HG03159 (cell line): ENCODE results near the gene GPR25.

Source experiments
- ATAC-seq: cut with Tn5 transposase; IDR thresholded peaks from one replicate; pipeline ENCODE4 v1.9.1; 2021; ENCODE audit warnings: mild to moderate bottlenecking, moderate library complexity; ENCODE audit not compliant: unreplicated experiment

GPR25 gene, protein sequence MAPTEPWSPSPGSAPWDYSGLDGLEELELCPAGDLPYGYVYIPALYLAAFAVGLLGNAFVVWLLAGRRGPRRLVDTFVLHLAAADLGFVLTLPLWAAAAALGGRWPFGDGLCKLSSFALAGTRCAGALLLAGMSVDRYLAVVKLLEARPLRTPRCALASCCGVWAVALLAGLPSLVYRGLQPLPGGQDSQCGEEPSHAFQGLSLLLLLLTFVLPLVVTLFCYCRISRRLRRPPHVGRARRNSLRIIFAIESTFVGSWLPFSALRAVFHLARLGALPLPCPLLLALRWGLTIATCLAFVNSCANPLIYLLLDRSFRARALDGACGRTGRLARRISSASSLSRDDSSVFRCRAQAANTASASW

DNA sequence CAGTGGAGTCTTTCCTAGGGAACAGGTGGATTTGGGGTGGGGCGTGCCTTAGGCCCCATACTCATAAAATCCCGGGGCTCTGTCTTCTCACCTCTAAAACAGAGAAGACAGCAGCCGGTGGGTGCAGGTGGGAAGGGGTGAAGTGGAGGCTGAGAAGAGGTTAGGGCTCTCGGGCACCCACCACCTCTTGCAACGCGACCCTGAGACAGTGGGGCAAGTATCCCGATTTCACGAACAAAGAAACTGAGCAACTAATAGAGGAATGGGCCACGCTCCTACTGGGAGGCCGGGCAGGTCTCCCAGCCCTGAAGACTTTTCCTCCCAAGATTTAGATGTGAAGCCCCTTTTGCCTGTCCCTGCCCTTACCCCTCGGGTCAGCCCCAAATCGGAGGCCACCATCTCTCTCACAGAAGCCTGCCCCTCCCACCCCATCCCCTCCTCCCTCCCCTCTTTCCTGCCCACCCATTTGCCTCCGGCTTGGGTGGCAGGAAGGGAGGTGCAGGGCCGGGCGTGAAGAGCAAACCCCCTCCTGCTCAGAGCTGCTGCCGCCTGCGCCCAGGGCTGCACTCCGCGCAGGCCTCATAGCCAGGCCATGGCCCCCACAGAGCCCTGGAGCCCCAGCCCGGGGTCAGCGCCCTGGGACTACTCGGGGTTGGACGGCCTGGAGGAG is at the start of gene GPR25:
Gene GPR25 (plus strand): TSS at position 536 of the 670 bp plus-strand sequence. CDS start 57 bp downstream, at position 593.
- no peak for ATAC-seq

GRCh38 chr1:200831091-200831490 is 41.7 kb upstream of the GPR25 start:
- ATAC-seq: no peak

GRCh38 chr1:200834383-200834782 is 38.4 kb upstream of the GPR25 start:
- no peak for ATAC-seq

DNA sequence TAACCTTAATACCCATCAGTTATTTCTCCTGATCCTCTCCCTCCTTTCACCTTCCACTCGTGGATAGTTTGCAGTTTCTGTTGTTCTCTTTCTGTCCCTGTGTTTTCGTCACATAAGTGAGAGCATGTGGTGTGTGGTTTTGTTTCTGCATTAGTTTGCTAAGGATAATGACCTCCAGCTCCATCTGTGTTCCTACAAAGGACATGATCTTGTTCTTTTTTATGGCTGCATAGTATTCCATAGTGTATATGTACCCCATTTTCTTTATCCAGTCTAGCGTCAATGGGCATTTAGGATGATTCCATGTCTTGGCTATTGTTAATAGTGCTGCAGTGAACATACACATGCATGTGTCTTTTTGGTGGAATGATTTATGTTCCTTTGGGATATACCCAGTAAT is 36.6 kb upstream of the GPR25 start:
- ATAC-seq: no peak

GRCh38 chr1:200837931-200838571 is 34.7 kb upstream of the GPR25 start:
- no peak for ATAC-seq

DNA sequence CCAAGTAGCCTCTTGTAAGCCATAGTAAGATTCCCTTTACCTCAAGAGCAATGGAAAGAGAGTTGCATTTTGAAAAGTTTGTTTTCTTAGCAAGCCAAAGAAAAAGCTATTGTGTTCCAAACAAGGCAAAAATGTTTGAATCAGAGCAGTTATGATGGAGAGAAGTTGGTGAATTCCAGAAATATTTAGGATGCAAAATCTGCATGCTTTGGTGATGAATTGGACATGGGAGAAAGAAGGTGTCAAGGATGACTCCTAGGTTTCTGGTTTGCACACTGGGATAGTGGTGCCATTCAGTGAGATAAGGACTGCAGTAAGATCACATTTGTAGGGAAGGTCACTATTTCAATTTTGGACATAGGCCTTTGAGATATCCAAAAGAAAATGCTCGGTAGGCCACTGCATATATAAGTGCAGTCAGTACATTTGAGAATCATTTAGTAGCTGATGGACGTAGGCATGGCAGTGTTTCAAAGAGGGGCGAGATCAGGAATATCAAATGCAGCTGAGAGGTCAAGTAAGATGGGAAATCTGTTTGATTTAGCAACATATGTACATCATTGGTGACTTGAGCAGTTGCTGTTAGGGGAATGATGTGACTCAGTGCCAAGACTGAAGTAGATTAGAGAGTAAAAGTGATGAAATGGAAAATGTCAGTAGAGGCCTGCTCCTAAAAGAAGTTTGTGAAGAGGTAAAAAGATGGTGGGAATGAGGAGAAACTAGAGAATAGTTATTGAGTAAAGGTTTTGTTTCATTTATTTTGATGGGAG is 33.9 kb upstream of the GPR25 start:
- no peak for ATAC-seq

DNA sequence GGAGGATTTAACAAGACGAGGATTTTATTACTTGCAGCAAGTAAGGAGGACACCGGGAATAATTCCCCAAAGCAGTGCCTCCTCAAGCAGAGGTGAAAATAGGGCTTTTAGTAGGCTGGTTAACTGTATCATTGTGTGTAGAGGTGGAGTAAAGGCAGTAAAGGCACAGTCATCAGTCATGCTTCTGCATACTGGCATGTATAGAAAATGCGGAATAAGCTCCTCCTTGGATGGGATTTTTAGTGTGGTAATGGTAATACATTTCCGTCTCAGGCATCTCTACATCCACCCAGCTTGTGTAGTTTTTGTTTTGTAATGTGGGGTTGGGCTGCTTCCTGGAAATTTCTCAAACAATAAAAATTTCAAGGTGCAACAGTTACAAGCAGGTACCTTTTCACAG is 27.4 kb upstream of the GPR25 start:
- no peak for ATAC-seq

DNA sequence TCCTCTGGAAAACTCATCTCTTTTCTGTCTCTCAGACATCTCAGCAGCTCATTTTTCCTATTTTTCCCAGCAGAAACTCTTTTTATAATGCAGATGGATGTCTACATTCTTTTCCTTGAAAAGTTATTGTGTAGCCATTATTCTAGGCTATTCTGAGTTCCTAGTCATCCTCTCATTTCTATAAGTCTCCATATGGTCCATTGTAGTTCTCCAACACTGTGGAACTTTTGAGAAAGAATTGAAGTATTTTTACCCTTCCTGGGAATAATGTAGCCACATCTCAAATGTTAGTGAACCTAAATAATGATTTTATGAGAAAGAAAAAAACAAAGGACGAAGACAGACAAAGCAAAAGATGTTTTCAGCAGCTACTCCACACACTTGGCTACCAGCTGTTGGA is 26.4 kb upstream of the GPR25 start:
- no peak for ATAC-seq

DNA sequence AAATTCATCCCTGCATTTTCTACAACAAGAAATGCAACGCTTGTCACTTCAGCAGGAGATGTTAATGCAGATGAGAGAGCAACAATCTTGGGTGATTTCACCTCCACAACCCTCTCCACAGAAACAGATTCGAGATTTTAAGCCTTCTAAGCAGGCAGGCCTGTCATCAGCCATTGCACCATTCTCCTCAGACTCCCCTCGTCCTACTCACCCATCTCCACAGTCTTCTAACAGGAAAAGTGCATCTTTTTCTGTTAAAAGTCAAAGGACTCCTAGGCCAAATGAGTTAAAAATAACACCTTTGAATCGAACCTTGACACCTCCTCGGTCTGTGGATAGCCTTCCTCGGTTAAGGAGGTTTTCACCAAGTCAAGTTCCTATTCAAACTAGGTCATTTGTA is 23.4 kb upstream of the GPR25 start:
- no peak for ATAC-seq

DNA sequence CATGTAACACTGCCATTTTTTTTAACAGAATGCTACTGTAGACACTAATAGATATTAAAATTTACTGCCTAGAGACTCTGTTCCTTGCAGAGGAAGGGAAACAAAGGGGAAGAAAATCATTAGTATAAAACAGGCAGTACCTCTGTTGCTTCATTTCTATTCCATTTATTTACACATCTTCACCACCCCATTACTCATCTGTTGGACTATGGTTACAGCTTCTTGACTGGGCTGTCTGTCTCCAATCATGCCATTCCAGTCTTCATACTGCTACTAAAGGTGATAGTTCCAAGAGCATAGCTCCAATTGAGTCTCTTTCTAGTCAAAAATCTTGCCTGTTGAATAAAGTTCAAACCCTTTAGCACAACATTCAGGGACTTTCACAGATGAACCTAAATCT is 22.2 kb upstream of the GPR25 start:
- ATAC-seq: no peak

- no peak for ATAC-seq
Measured at GRCh38 chr1:200856716-200857357, 15.9 kb upstream of the GPR25 start.

DNA sequence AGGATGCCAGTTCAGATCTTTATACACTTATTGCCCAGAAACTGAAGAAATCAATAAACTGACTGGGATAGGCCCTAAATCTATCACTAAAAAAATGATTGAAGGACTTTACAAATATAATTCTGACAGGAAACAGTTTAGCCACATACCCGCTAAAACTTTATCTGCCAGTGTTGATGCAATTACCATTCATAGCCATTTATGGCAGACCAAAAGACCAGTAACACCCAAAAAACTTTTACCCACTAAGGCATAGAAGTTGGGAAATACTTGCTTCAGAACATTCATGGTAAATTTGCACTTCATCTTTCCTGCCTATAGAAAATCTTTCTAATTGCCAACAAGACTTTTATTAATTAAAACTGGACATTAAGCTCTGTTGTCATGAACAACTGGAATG is 15.0 kb upstream of the GPR25 start:
- no peak for ATAC-seq

DNA sequence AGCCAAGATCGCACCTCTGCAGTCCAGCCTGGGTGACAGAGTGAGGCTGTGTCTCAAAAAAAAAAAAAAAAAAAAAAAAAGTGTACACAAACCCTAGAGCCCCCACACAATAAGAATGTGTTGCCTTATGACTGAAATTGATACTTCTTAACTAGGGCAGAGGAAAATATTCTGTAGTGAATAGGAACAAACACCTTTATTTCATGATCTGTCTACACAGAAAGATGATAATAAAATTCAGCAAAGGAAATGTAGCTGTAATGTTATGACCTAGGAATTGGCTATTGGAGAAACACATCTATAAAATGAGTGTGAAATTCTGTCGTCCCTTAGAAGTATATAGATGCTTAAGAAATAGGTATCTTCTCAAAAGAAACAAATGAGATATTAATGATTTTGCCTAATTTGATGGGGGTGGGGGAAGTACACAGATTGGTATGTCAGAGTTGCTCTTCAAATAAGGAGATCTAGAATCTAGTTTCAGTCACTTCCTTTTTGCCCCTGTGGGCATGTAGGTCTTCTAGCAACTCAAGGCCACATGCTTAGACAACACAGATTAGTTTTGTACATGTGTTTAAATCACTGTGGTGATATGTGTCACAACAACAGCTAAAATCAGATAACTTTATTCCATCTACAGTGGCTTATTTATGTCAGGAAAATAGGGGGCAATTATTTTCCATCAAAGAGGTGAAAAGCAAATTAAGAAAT is 10.7 kb upstream of the GPR25 start:
- no peak for ATAC-seq

- ATAC-seq: no peak
Measured at GRCh38 chr1:200862713-200863415, 9.9 kb upstream of the GPR25 start.

DNA sequence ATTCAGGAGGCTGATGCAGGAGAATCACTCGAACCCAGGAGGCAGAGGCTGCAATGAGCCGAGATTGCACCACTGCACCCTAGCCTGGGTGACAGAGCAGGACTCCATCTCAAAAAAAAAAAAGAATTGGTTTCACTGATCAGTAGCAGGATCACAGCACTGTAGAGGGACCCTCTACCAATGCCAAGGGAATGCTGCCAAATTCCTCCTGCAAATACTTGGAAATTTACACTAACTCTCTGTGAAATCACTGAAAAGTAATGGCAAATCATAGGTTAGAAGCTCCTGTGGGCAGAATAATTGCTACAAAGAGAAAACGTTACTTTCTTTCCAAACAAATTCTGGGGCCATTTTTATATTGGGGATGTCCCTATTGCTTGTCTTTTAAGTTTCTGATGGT is 6.7 kb upstream of the GPR25 start:
- no peak for ATAC-seq

DNA sequence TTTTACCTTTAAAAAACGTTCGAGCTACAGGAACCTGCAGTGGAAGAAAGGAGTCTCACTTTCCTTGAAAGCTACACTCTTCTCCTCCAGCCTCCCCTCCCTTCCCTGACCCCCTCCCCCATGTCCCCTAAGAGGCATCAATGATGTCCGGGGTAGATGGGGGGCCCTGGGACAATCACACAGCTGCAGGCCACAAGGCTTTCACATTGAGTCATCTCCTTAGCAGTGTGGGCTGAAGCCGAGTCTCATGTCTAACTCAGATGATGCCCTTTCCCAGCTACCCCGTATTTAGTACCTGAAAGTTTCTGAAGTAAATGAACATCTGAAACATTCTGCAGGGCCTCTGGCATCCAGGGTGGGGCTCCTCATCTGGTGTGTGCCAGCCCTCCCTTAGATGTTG is 6.3 kb upstream of the GPR25 start:
- ATAC-seq: peak; percentile 84

DNA sequence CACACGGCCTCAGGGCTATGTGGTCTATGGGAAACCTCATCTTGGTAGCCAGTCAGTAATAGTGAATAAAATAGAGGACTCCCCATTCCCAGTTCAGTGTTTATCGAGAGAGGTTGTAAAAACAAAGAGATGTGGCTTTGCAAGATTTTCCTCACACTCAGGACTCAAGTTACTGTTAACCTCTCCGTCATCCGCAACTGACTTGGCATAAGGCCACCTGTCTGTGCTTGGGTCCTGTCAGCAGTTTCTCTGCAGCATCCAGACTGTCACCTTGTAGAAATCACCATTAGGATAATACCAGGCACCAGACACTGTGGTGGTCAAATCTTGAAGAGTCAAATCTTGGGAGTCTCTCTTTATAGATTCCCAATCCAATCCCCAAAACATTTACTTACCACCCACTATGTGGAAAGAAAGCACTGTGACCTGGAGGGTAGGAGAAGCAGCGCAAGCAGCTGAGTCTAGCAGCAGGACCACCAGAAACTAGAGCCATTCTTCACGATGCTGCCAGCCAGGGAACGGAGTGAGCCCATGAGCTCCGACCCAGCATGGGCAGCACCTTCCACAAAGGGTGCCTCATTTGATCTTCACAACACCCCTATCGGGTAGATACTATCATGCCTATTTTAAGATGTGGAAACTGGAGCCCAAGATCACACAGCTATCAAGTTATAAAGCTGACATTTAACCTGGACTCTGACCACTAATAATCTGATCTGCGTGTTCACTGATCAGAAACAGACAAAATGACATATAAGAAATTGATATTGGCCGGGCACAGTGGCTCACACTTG is 5.6 kb upstream of the GPR25 start:
- peak; percentile 2 for ATAC-seq

- no peak for ATAC-seq
Measured at GRCh38 chr1:200869376-200869752, 3.4 kb upstream of the GPR25 start.
